Measurements from ENCODE around the gene SLC6A8. TPM values are rescaled to one million over a fixed set of nuclear protein-coding genes. Genes with fewer than 3 reads are reported as not detected.

Gene SLC6A8
- total and polyA plus RNA-seq, 2 of the 4 experiments (the other 2 are of a cell fraction) = 7.2 to 25.5 TPM

- no peaks in the 10 kb centered on the region for H3K9me1 ChIP-seq (ENCODE audit: insufficient read depth, low read length)
- H2AFZ ChIP-seq (replicated peaks; ENCODE audit: low read length, poor library complexity) = no peak overlapping the region
- TF ChIP-seq POLR2A (IDR thresholded peaks at IDR 0.05; ENCODE audit: low read depth, low read length) (no peak), CEBPB (IDR thresholded peaks at IDR 0.05; ENCODE audit: low read depth, low read length) (no peak), CHD1 (IDR thresholded peaks at IDR 0.05; ENCODE audit: low read depth, low read length) (no peak), BHLHE40 (IDR thresholded peaks at IDR 0.05; ENCODE audit: low read depth, low read length) (no peak), ELK1 (IDR thresholded peaks at IDR 0.05; ENCODE audit: borderline replicate concordance, low read depth, low read length) (no peak), CTCF (conservative IDR thresholded peaks at IDR 0.05; ENCODE audit: low read depth, low read length) (no peak), MXI1 (IDR thresholded peaks at IDR 0.05; ENCODE audit: borderline replicate concordance, low read depth, low read length) (no peak), RAD21 (IDR thresholded peaks at IDR 0.05; ENCODE audit: low read length) (no peak), RFX5 (IDR thresholded peaks at IDR 0.05; ENCODE audit: low read depth, low read length) (no peak), NFE2L2 (IDR thresholded peaks at IDR 0.05; ENCODE audit: low read depth, low read length) (no peak), MAZ (IDR thresholded peaks at IDR 0.05; ENCODE audit: borderline replicate concordance, low read depth, low read length) (no peak), FOS (IDR thresholded peaks at IDR 0.05; ENCODE audit: low read depth, low read length) (no peak), SMC3 (IDR thresholded peaks at IDR 0.05; ENCODE audit: low read depth, low read length) (no peak), USF2 (IDR thresholded peaks at IDR 0.05; ENCODE audit: low read depth, low read length) (no peak), MAFK (IDR thresholded peaks at IDR 0.05; ENCODE audit: low read depth, low read length) (no peak), RCOR1 (IDR thresholded peaks at IDR 0.05; ENCODE audit: insufficient replicate concordance, low read length) (no peak)
- H3K79me1 ChIP-seq (ENCODE audit: low read depth in 1 of 2, low read length in 2 of 2) = no peaks in the 10 kb centered on the region
- H2AK5ac ChIP-seq (ENCODE audit: low read depth, low read length) = no peak overlapping the region
- H2BK15ac ChIP-seq (ENCODE audit: low read depth, low read length) = no peak overlapping the region
- no peak overlapping the region for H3K56ac ChIP-seq (ENCODE audit: extremely low read depth, insufficient read depth, low read length)
- no peak overlapping the region for H2AK9ac ChIP-seq (replicated peaks; ENCODE audit: low read depth, low read length, poor library complexity)
- in situ Hi-C loops (cut with MboI; ENCODE audit: low sequenced_read_pairs) = no loop called here
- no peak overlapping the region for H3K4me2 ChIP-seq (ENCODE audit: low read depth, low read length)
- no peaks in the 10 kb centered on the region for H4K20me1 ChIP-seq (ENCODE audit: insufficient read depth, low read length)
- ATAC-seq (ENCODE audit: low read depth) (no peak), DNase-seq (no peak)
- no peak overlapping the region for H3K9ac ChIP-seq (ENCODE audit: low read depth, low read length)
- H3K4me3 ChIP-seq (ENCODE audit: insufficient read depth, low read depth, low read length) = no peak overlapping the region
- no peak overlapping the region for H4K91ac ChIP-seq (ENCODE audit: insufficient read depth, low read depth, low read length)
- H2BK120ac ChIP-seq (ENCODE audit: low read depth, low read length) = no peak overlapping the region
- H3K14ac ChIP-seq (replicated peaks; ENCODE audit: low read depth, low read length) = no peak overlapping the region
- no peak overlapping the region for H3K4ac ChIP-seq (ENCODE audit: low read depth, low read length)
- no peak overlapping the region for H3K18ac ChIP-seq (ENCODE audit: low read depth, low read length)
- dilution Hi-C loops (cut with HindIII; ENCODE audit: low sequenced_read_pairs, unreplicated experiment) = no loop called here
- H3K27ac ChIP-seq (ENCODE audit: insufficient read depth, low read length) = no peak overlapping the region
- no peak overlapping the region for H2BK5ac ChIP-seq (ENCODE audit: low read depth, low read length, poor library complexity, severe bottlenecking)
- H3K27me3 ChIP-seq (ENCODE audit: control insufficient read depth, insufficient read depth, low read length) = peaks cover 33% of the 10 kb centered on the region
- 100% methylated on average over 3 of the region's 6 CpGs; no CpG with 5 or more reads in 1 of the 2 experiments for WGBS, 2 experiments (ENCODE audit: extremely low coverage in 2 of 2, insufficient read length in 1 of 2)
- intact Hi-C loops (cut with micrococcal nuclease) = no loop called here
- no peaks in the 10 kb centered on the region for H3K4me1 ChIP-seq (ENCODE audit: control insufficient read depth, insufficient read depth, low read length)
- H3K36me3 ChIP-seq (ENCODE audit: control insufficient read depth, insufficient read depth, low read length) = no peaks in the 10 kb centered on the region
- peaks cover 4% of the 10 kb centered on the region; the same call in 1 of the 2 replicates for H3K9me3 ChIP-seq (ENCODE audit: control insufficient read depth, insufficient read depth, low read length)
- no peak overlapping the region for H4K8ac ChIP-seq (ENCODE audit: low read depth in 2 of 2, low read length in 2 of 2)
- H2BK20ac ChIP-seq (ENCODE audit: low read depth, low read length) = no peak overlapping the region
- no peak overlapping the region for H4K5ac ChIP-seq (ENCODE audit: low read depth, low read length)
- ChIA-PET POLR2A (ENCODE audit: unreplicated experiment) (no interaction called here), CTCF (no interaction called here)
- no peak overlapping the region for H3K23ac ChIP-seq (ENCODE audit: low read depth, low read length)
- no TSS peak for BruUV-seq (replicated peaks)
These were observed 49.7 kb upstream of the SLC6A8 start for GRCh38 chrX:153638041-153638371.
